ENCODE results near the gene PARD3.

The PARD3 gene

GRCh38 chr10:34499612-34500279 lies 315.4 kb downstream of the PARD3 start:
- no peak for DNase-seq (ENCODE audit: low read depth, low spot score)

GRCh38 chr10:34498821-34499220 lies 316.3 kb downstream of the PARD3 start:
- DNase-seq (ENCODE audit: low read depth, low spot score), result no peak

- DNase-seq (ENCODE audit: low read depth, low spot score), result no peak
These were observed 319.2 kb downstream of the PARD3 start for GRCh38 chr10:34495938-34496337.

- DNase-seq (ENCODE audit: low read depth, low spot score), result no peak
These were observed 321.1 kb downstream of the PARD3 start for GRCh38 chr10:34494012-34494411.

GRCh38 chr10:34492081-34492480 lies 323.0 kb downstream of the PARD3 start:
- no peak for DNase-seq (ENCODE audit: low read depth, low spot score)

- no peak for DNase-seq (ENCODE audit: low read depth, low spot score)
These were observed 323.4 kb downstream of the PARD3 start for GRCh38 chr10:34491678-34492077.

- DNase-seq (ENCODE audit: low read depth, low spot score), result no peak
These were observed 324.9 kb downstream of the PARD3 start for GRCh38 chr10:34489973-34490745.

- DNase-seq (ENCODE audit: low read depth, low spot score), result no peak
These were observed 325.7 kb downstream of the PARD3 start for GRCh38 chr10:34489411-34489810.

- no peak for DNase-seq (ENCODE audit: low read depth, low spot score)
These were observed 326.5 kb downstream of the PARD3 start for GRCh38 chr10:34488476-34489130.

- DNase-seq (ENCODE audit: low read depth, low spot score), result no peak
These were observed 329.1 kb downstream of the PARD3 start for GRCh38 chr10:34486008-34486407.

GRCh38 chr10:34484164-34484563 lies 330.9 kb downstream of the PARD3 start:
- DNase-seq (ENCODE audit: low read depth, low spot score), result no peak

- DNase-seq (ENCODE audit: low read depth, low spot score), result no peak
These were observed 334.8 kb downstream of the PARD3 start for GRCh38 chr10:34480345-34480744.

GRCh38 chr10:34479520-34480179 lies 335.4 kb downstream of the PARD3 start:
- DNase-seq (ENCODE audit: low read depth, low spot score), result no peak

GRCh38 chr10:34477249-34477648 lies 337.8 kb downstream of the PARD3 start:
- DNase-seq (ENCODE audit: low read depth, low spot score), result no peak

GRCh38 chr10:34476608-34477007 lies 338.5 kb downstream of the PARD3 start:
- no peak for DNase-seq (ENCODE audit: low read depth, low spot score)

GRCh38 chr10:34475786-34476185 lies 339.3 kb downstream of the PARD3 start:
- DNase-seq (ENCODE audit: low read depth, low spot score), result no peak

- no peak for DNase-seq (ENCODE audit: low read depth, low spot score)
These were observed 339.8 kb downstream of the PARD3 start for GRCh38 chr10:34475274-34475646.

GRCh38 chr10:34474555-34475273 lies 340.4 kb downstream of the PARD3 start:
- no peak for DNase-seq (ENCODE audit: low read depth, low spot score)

- DNase-seq (ENCODE audit: low read depth, low spot score), result no peak
These were observed 341.1 kb downstream of the PARD3 start for GRCh38 chr10:34474009-34474376.

- DNase-seq (ENCODE audit: low read depth, low spot score), result no peak
These were observed 341.7 kb downstream of the PARD3 start for GRCh38 chr10:34473174-34474008.

- DNase-seq (ENCODE audit: low read depth, low spot score), result no peak
These were observed 344.8 kb downstream of the PARD3 start for GRCh38 chr10:34470307-34470706.

Measured in activated naive CD8-positive, alpha-beta T cell treated with anti-CD3 and anti-CD28 coated beads, Interleukin-2, amount 50 U/mL, for 16 hours (primary cell).